ENCODE results near the gene POLR3H. TPM values are rescaled to one million over a fixed set of nuclear protein-coding genes. Genes with fewer than 3 reads are reported as not detected.
A peak's percentile ranks its signal among the peaks of the same experiment; 100 is the strongest.

POLR3H gene
- polyA plus RNA-seq, 1 donor (not counting 4 experiments of a cell fraction or from before 2014, with no cell fraction given) = 44.7 TPM

GRCh38 chr22:41544671-41545476 is 604 bp upstream of the POLR3H start:
- Histone ChIP-seq H3K79me2 (ENCODE audit: control insufficient read depth, insufficient read depth, low read length) (peaks cover 42% of the 10 kb centered on the region), H3K27me3 (ENCODE audit: control insufficient read depth, extremely low read depth, insufficient read depth, low read length) (no peaks in the 10 kb centered on the region), H3K9me1 (ENCODE audit: control insufficient read depth, extremely low read depth, insufficient read depth, low read length) (peaks cover 2% of the 10 kb centered on the region), H3K4me2 (ENCODE audit: control insufficient read depth, extremely low read depth, insufficient read depth, low read depth, low read length) (peak overlapping the region; percentile 95), H3K36me3 (ENCODE audit: control insufficient read depth in 2 of 2, extremely low read depth in 1 of 2, insufficient read depth in 2 of 2, low read length in 2 of 2) (peaks cover 4 to 9% of the 10 kb centered on the region in 2 experiments), H3K27ac (ENCODE audit: control insufficient read depth, insufficient read depth, low read length) (no peak overlapping the region), H3K4me3 (ENCODE audit: control insufficient read depth in 2 of 3, extremely low read depth in 1 of 3, insufficient read depth in 2 of 3, low read depth in 1 of 3, low read length in 3 of 3) (peak overlapping the region; percentile 58 to 91 (median 65)), H4K20me1 (ENCODE audit: control insufficient read depth, extremely low read depth, insufficient read depth, low read length) (peaks cover 4% of the 10 kb centered on the region), H3K9ac (ENCODE audit: control insufficient read depth, extremely low read depth, insufficient read depth, low read length) (peak overlapping the region; percentile 93), H3K9me3 (ENCODE audit: control insufficient read depth, low read depth, low read length) (no peaks in the 10 kb centered on the region), H3K4me1 (ENCODE audit: control insufficient read depth, extremely low read depth, insufficient read depth, low read length) (peaks cover 9% of the 10 kb centered on the region), H2AFZ (ENCODE audit: control insufficient read depth, low read length) (peak overlapping the region; percentile 86)
- no peak for DNase-seq (ENCODE audit: low read depth, low spot score)
- dilution Hi-C loops (cut with MboI; ENCODE audit: extremely low pct_ligation_motif_present, low sequenced_read_pairs) = no loop called here
- no peak for FAIRE-seq
- TF ChIP-seq, protein P1, sequence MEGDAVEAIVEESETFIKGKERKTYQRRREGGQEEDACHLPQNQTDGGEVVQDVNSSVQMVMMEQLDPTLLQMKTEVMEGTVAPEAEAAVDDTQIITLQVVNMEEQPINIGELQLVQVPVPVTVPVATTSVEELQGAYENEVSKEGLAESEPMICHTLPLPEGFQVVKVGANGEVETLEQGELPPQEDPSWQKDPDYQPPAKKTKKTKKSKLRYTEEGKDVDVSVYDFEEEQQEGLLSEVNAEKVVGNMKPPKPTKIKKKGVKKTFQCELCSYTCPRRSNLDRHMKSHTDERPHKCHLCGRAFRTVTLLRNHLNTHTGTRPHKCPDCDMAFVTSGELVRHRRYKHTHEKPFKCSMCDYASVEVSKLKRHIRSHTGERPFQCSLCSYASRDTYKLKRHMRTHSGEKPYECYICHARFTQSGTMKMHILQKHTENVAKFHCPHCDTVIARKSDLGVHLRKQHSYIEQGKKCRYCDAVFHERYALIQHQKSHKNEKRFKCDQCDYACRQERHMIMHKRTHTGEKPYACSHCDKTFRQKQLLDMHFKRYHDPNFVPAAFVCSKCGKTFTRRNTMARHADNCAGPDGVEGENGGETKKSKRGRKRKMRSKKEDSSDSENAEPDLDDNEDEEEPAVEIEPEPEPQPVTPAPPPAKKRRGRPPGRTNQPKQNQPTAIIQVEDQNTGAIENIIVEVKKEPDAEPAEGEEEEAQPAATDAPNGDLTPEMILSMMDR (optimal IDR thresholded peaks at IDR 0.05 in 1 of 3, IDR thresholded peaks at IDR 0.05 in 1 of 3, conservative IDR thresholded peaks at IDR 0.05 in 1 of 3; ENCODE audit: extremely low read depth in 1 of 3, insufficient read depth in 2 of 3, low read length in 3 of 3) = no peak
- no peak for TF ChIP-seq EZH2 (IDR thresholded peaks at IDR 0.05; ENCODE audit: low read length)

- H3K9me1 ChIP-seq (ENCODE audit: control insufficient read depth, extremely low read depth, insufficient read depth, low read length) = peaks cover 2% of the 10 kb centered on the region
- H4K20me1 ChIP-seq (ENCODE audit: control insufficient read depth, extremely low read depth, insufficient read depth, low read length) = peaks cover 4% of the 10 kb centered on the region
- peaks cover 9% of the 10 kb centered on the region for H3K4me1 ChIP-seq (ENCODE audit: control insufficient read depth, extremely low read depth, insufficient read depth, low read length)
- no peak overlapping the region for H3K9ac ChIP-seq (ENCODE audit: control insufficient read depth, extremely low read depth, insufficient read depth, low read length)
- H2AFZ ChIP-seq (ENCODE audit: control insufficient read depth, low read length) = no peak overlapping the region
- TF ChIP-seq, protein P1 (optimal IDR thresholded peaks at IDR 0.05 in 1 of 3, IDR thresholded peaks at IDR 0.05 in 1 of 3, conservative IDR thresholded peaks at IDR 0.05 in 1 of 3; ENCODE audit: extremely low read depth in 1 of 3, insufficient read depth in 2 of 3, low read length in 3 of 3) = no peak
- TF ChIP-seq EZH2 (IDR thresholded peaks at IDR 0.05; ENCODE audit: low read length) = no peak
- peak overlapping the region; percentile 92 for H3K4me2 ChIP-seq (ENCODE audit: control insufficient read depth, extremely low read depth, insufficient read depth, low read depth, low read length)
- no peak overlapping the region for H3K4me3 ChIP-seq (ENCODE audit: control insufficient read depth in 2 of 3, extremely low read depth in 1 of 3, insufficient read depth in 2 of 3, low read depth in 1 of 3, low read length in 3 of 3)
- no peaks in the 10 kb centered on the region for H3K9me3 ChIP-seq (ENCODE audit: control insufficient read depth, low read depth, low read length)
- H3K27me3 ChIP-seq (ENCODE audit: control insufficient read depth, extremely low read depth, insufficient read depth, low read length) = no peaks in the 10 kb centered on the region
- no peak overlapping the region for H3K27ac ChIP-seq (ENCODE audit: control insufficient read depth, insufficient read depth, low read length)
- H3K36me3 ChIP-seq (ENCODE audit: control insufficient read depth in 2 of 2, extremely low read depth in 1 of 2, insufficient read depth in 2 of 2, low read length in 2 of 2) = peaks cover 12 to 14% of the 10 kb centered on the region in 2 experiments
- no peak for DNase-seq (ENCODE audit: low read depth, low spot score)
- peaks cover 50% of the 10 kb centered on the region for H3K79me2 ChIP-seq (ENCODE audit: control insufficient read depth, insufficient read depth, low read length)
- FAIRE-seq = no peak
- dilution Hi-C loops (cut with MboI; ENCODE audit: extremely low pct_ligation_motif_present, low sequenced_read_pairs) = no loop called here
Observed at GRCh38 chr22:41542224-41542623, 2.0 kb downstream of the POLR3H start.
